DOHH2 (cell line): Measurements from ENCODE around the gene EVC.

Experiments
- H3F3A ChIP-seq: fragments of 200-600 bp; sonication (generic), shearing (Covaris generic); 2 replicates; pipeline ENCODE4 v1.6.0; 2016; ENCODE audit warnings: antibody characterized with exemption, mild to moderate bottlenecking; ENCODE audit not compliant: control insufficient read depth, insufficient read depth
- H3K27ac ChIP-seq: fragments of 200-600 bp; sonication (generic); 2 replicates; pipeline ENCODE4 v1.5.1; 2014; ENCODE audit warnings: low read depth, mild to moderate bottlenecking, low read length, moderate library complexity
- H3K27me3 ChIP-seq: fragments of 200-600 bp; sonication (generic); 2 replicates; pipeline ENCODE4 v1.6.1; 2014; ENCODE audit warnings: mild to moderate bottlenecking, low read length, mixed read lengths; ENCODE audit not compliant: control insufficient read depth
- H3K36me3 ChIP-seq: fragments of 200-600 bp; sonication (generic); 2 replicates; pipeline ENCODE4 v1.6.1; 2014; ENCODE audit warnings: mild to moderate bottlenecking, low read length, moderate library complexity, mixed read lengths; ENCODE audit not compliant: control insufficient read depth
- H3K4me1 ChIP-seq: fragments of 200-600 bp; sonication (generic); 2 replicates; pipeline ENCODE4 v1.6.1; 2014; ENCODE audit warnings: mild to moderate bottlenecking, low read length, mixed read lengths; ENCODE audit not compliant: control insufficient read depth
- H3K4me2 ChIP-seq: fragments of 200-600 bp; sonication (generic); 2 replicates; pipeline ENCODE4 v1.6.0; 2014; ENCODE audit warnings: mild to moderate bottlenecking, low read length, moderate library complexity
- H3K4me3 ChIP-seq: fragments of 200-600 bp; sonication (generic); 2 replicates; pipeline ENCODE4 v1.5.1; 2014; ENCODE audit warnings: mild to moderate bottlenecking, low read length, mixed read lengths
- H3K79me2 ChIP-seq: fragments of 200-600 bp; sonication (generic); 2 replicates; pipeline ENCODE4 v1.6.1; 2014; ENCODE audit warnings: mild to moderate bottlenecking, low read length, mixed read lengths; ENCODE audit not compliant: control insufficient read depth
- H3K9me2 ChIP-seq: fragments of 200-600 bp; sonication (generic); replicated peaks from 2 replicates; pipeline ENCODE4 v1.6.1; 2014; ENCODE audit warnings: mild to moderate bottlenecking, low read length, mixed read lengths; ENCODE audit not compliant: control insufficient read depth
- H3K9me3 ChIP-seq: fragments of 200-600 bp; sonication (generic); 2 replicates; pipeline ENCODE4 v1.6.1; 2014; ENCODE audit warnings: antibody characterized with exemption, low read length, mixed read lengths; ENCODE audit not compliant: control insufficient read depth, insufficient read depth
- H4K20me1 ChIP-seq: fragments of 200-600 bp; sonication (generic); 2 replicates; pipeline ENCODE4 v1.6.0; 2014; ENCODE audit warnings: low read depth, mild to moderate bottlenecking, antibody characterized with exemption, low read length, moderate library complexity; ENCODE audit not compliant: control insufficient read depth, insufficient read depth
- CTCF ChIP-seq: fragments of 200-600 bp; sonication (generic); IDR thresholded peaks from one replicate; pipeline ENCODE4 v1.5.1; 2014; ENCODE audit warnings: antibody characterized with exemption, mild to moderate bottlenecking, low read depth, low read length; ENCODE audit not compliant: poor library complexity, severe bottlenecking
- EZH2phosphoT487 ChIP-seq: fragments of 200-600 bp; sonication (generic); IDR thresholded peaks from 2 replicates; pipeline ENCODE4 v1.6.1; 2017; ENCODE audit warnings: borderline replicate concordance, mild to moderate bottlenecking, antibody characterized with exemption, low read length, moderate library complexity, mixed read lengths

The EVC gene

DNA sequence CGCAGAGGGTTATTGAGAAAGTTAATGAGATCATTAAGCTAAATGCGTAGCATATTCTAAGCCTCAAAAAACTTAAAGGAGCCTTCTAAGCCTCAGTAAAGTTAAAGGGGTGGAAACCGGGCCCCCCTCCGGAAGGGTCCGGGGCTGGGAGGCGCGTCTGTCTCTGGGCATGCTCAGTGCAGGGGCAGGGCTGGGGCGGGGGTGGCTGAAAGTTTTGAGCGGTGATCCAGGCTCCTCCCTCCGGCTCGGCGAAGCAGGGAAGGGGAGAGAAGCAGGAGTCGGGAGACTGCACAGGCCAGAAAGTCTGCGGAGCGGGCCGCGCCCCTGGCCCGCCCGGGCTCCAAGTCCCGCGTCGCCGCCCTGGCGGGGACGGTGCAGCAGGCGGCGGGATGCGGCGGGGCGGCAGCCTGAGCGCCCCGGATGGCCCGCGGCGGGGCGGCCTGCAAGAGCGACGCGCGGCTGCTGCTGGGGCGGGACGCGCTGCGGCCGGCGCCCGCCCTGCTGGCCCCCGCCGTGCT, at the start of gene EVC:
TSS of gene EVC (plus strand) at position 241 of the 518 bp plus-strand sequence. CDS start at position 421, 180 bp downstream.
- H3K4me2 ChIP-seq: no peak within 1 kb of the TSS
- H3K27ac ChIP-seq: no peak within 1 kb of the TSS
- H3K4me3 ChIP-seq: no peak within 1 kb of the TSS

GRCh38 chr4:5661237-5661636, 49.8 kb upstream of the EVC start:
- Histone ChIP-seq H3K36me3 (no peaks in the 10 kb centered on the region), H3K4me3 (no peak overlapping the region), H4K20me1 (no peaks in the 10 kb centered on the region), H3K9me3 (no peaks in the 10 kb centered on the region), H3K27me3 (no peaks in the 10 kb centered on the region), H3F3A (no peaks in the 10 kb centered on the region), H3K4me1 (no peaks in the 10 kb centered on the region), H3K79me2 (no peaks in the 10 kb centered on the region), H3K27ac (no peak overlapping the region), H3K9me2 (no peaks in the 10 kb centered on the region), H3K4me2 (no peak overlapping the region)
- TF ChIP-seq EZH2phosphoT487 (no peak), CTCF (no peak)

More for the DNA sequence above, at the start of gene EVC:
- Histone ChIP-seq H3F3A (no peaks in the 10 kb centered on the region), H3K27me3 (no peaks in the 10 kb centered on the region), H3K79me2 (no peaks in the 10 kb centered on the region), H3K4me1 (no peaks in the 10 kb centered on the region), H3K36me3 (no peaks in the 10 kb centered on the region), H4K20me1 (no peaks in the 10 kb centered on the region), H3K9me3 (peaks cover 3% of the 10 kb centered on the region; the same call in 1 of the 2 replicates), H3K9me2 (no peaks in the 10 kb centered on the region)
- TF ChIP-seq CTCF (no peak), EZH2phosphoT487 (no peak)

DNA sequence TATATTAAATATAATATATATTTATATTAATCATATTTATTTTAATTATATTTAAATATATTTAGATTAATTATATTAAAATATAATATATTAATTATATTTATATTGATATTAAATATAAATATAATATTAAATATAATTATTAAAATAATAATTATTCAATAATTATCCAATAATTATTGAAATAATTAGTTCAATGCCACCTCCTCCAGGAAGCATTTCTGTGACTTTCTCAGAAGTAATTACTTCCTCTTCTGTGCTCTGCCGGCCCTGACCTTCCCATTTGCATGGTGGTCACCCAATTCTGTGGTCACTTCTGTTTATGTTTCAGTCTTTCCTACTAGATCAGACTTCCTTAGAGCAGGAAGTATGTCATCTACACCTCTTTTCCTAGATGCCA, 48.4 kb upstream of the EVC start:
- Histone ChIP-seq H3K4me3 (no peak overlapping the region), H4K20me1 (no peaks in the 10 kb centered on the region), H3K27me3 (no peaks in the 10 kb centered on the region), H3K9me3 (no peaks in the 10 kb centered on the region), H3K4me1 (no peaks in the 10 kb centered on the region), H3K36me3 (no peaks in the 10 kb centered on the region), H3K27ac (no peak overlapping the region), H3K4me2 (no peak overlapping the region), H3F3A (no peaks in the 10 kb centered on the region), H3K9me2 (no peaks in the 10 kb centered on the region), H3K79me2 (no peaks in the 10 kb centered on the region)
- no peak for TF ChIP-seq EZH2phosphoT487
- no peak for TF ChIP-seq CTCF
